Prostate gland (tissue), 2 donors: ENCODE results near the gene CCR7. TPM values are rescaled to one million over a fixed set of nuclear protein-coding genes. Genes with fewer than 3 reads are reported as not detected.

ENCODE experiments used
- DNase-seq: peaks from one replicate; pipeline ENCODE4 v3.0.0-alpha.2; 2019; ENCODE audit warnings: low spot score
- H3K27ac ChIP-seq, 2 donors: fragments of 200-600 bp; sonication (generic); 2 replicates each; pipeline ENCODE4 v1.5.1; 2017 to 2019
- H3K27me3 ChIP-seq: fragments of 200-600 bp; sonication (generic); replicated peaks from 2 replicates; pipeline ENCODE4 v1.5.1; 2019; ENCODE audit not compliant: insufficient read depth
- H3K36me3 ChIP-seq, 2 donors: fragments of 200-600 bp; sonication (generic); 1 replicate in 1 of 2; 2 replicates in 1 of 2; pipeline versions ENCODE4 v1.5.1 to v1.8.1; 2017 to 2019
- H3K4me1 ChIP-seq: fragments of 200-600 bp; sonication (generic); replicated peaks from 2 replicates; pipeline ENCODE4 v1.5.1; 2019
- H3K4me3 ChIP-seq, 2 donors: fragments of 200-600 bp; sonication (generic); 2 replicates each; pipeline ENCODE4 v1.5.1; 2017 to 2019
- H3K9me3 ChIP-seq: fragments of 200-600 bp; sonication (generic); 2 replicates; pipeline ENCODE4 v1.5.1; 2017
- POLR2A ChIP-seq: fragments of 450-650 bp; IDR thresholded peaks from one replicate; pipeline ENCODE4 v1.6.1; 2016; ENCODE audit warnings: antibody characterized with exemption, mild to moderate bottlenecking
- POLR2AphosphoS5 ChIP-seq: sonication (generic); formaldehyde crosslinking; IDR thresholded peaks from one replicate; pipeline ENCODE4 v1.6.1; 2017; ENCODE audit warnings: antibody characterized with exemption
- WGBS: methylation state at CpG from one replicate; pipeline ENCODE4 v1.1.5; 2018; 5-methylcytosine and 5-hydroxymethylcytosine counted together
- intact Hi-C: fragments of 100-400 bp; cut with DNase I; formaldehyde crosslinking; loops from one replicate; pipeline ENCODE4 v1.14.2; 2022
- total RNA-seq, 2 donors: library from RNA; depleted of rRNA; stranded (reverse); fragments of >200 nt; gene quantifications; one replicate each; pipeline ENCODE4 v1.1.0, GENCODE V29; 2016
- TF ChIP-seq, protein P1 (sequence below), 4 experiments: fragments of 200-600 bp in 2 of 4; fragments of 450-650 bp in 2 of 4; sonication (generic) in 2 of 4; IDR thresholded peaks; 1 replicate in 3 of 4; 2 replicates in 1 of 4; pipeline ENCODE4 v1.5.1; 2016 to 2019; ENCODE audit warnings: antibody characterized with exemption in 4 of 4, mild to moderate bottlenecking in 2 of 4, moderate library complexity in 2 of 4

CCR7 gene
- total RNA-seq, 2 donors from 2014 or later, result 0.40 TPM; not detected in 1

- 92% methylated on average over 26 of the region's 26 CpGs for WGBS
- Histone ChIP-seq H3K36me3 (no peaks in the 10 kb centered on the region), H3K4me1 (peaks cover 13% of the 10 kb centered on the region), H3K9me3 (no peaks in the 10 kb centered on the region), H3K4me3 (no peak overlapping the region), H3K27ac (no peak overlapping the region), H3K27me3 (no peaks in the 10 kb centered on the region)
- intact Hi-C loops, result no loop called here
- no peak for DNase-seq
- TF ChIP-seq POLR2AphosphoS5 (no peak), POLR2A (no peak)
- TF ChIP-seq, protein P1, sequence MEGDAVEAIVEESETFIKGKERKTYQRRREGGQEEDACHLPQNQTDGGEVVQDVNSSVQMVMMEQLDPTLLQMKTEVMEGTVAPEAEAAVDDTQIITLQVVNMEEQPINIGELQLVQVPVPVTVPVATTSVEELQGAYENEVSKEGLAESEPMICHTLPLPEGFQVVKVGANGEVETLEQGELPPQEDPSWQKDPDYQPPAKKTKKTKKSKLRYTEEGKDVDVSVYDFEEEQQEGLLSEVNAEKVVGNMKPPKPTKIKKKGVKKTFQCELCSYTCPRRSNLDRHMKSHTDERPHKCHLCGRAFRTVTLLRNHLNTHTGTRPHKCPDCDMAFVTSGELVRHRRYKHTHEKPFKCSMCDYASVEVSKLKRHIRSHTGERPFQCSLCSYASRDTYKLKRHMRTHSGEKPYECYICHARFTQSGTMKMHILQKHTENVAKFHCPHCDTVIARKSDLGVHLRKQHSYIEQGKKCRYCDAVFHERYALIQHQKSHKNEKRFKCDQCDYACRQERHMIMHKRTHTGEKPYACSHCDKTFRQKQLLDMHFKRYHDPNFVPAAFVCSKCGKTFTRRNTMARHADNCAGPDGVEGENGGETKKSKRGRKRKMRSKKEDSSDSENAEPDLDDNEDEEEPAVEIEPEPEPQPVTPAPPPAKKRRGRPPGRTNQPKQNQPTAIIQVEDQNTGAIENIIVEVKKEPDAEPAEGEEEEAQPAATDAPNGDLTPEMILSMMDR (IDR thresholded peaks at IDR 0.05), result no peak
Observed at GRCh38 chr17:40555296-40556190, 9.7 kb downstream of the CCR7 start.

GRCh38 chr17:40554646-40555295, 10.5 kb downstream of the CCR7 start:
- Histone ChIP-seq H3K27me3 (no peaks in the 10 kb centered on the region), H3K4me3 (no peak overlapping the region), H3K4me1 (peaks cover 12% of the 10 kb centered on the region), H3K36me3 (no peaks in the 10 kb centered on the region), H3K27ac (peak overlapping the region; percentile 53 to 66), H3K9me3 (no peaks in the 10 kb centered on the region)
- intact Hi-C loops, result no loop called here
- TF ChIP-seq POLR2A, result no peak
- TF ChIP-seq POLR2AphosphoS5, result no peak
- TF ChIP-seq, protein P1 (IDR thresholded peaks at IDR 0.05), result no peak
- no peak for DNase-seq
- 96% methylated on average over 27 of the region's 27 CpGs for WGBS

- DNase-seq, result no peak
- peak overlapping the region; percentile 53 to 66 for H3K27ac ChIP-seq
- no peaks in the 10 kb centered on the region for H3K9me3 ChIP-seq
- intact Hi-C loops, result no loop called here
- peaks cover 16% of the 10 kb centered on the region for H3K4me1 ChIP-seq
- no peaks in the 10 kb centered on the region for H3K36me3 ChIP-seq
- H3K27me3 ChIP-seq, result no peaks in the 10 kb centered on the region
- H3K4me3 ChIP-seq, result no peak overlapping the region
- TF ChIP-seq POLR2A (no peak), POLR2AphosphoS5 (no peak)
- TF ChIP-seq, protein P1 (IDR thresholded peaks at IDR 0.05), result no peak
- 47% methylated on average over 19 of the region's 19 CpGs for WGBS
Observed at GRCh38 chr17:40553694-40554534, 11.4 kb downstream of the CCR7 start.

- no peaks in the 10 kb centered on the region for H3K36me3 ChIP-seq
- TF ChIP-seq, protein P1 (IDR thresholded peaks at IDR 0.05), result no peak
- H3K4me3 ChIP-seq, result no peak overlapping the region
- no peak for DNase-seq
- peaks cover 7% of the 10 kb centered on the region for H3K4me1 ChIP-seq
- no peaks in the 10 kb centered on the region for H3K9me3 ChIP-seq
- H3K27me3 ChIP-seq, result no peaks in the 10 kb centered on the region
- WGBS, result 70% methylated on average over 12 of the region's 12 CpGs
- intact Hi-C loops, result no loop called here
- H3K27ac ChIP-seq, result peak overlapping the region; percentile 53 to 66
Observed at GRCh38 chr17:40552806-40553693, 12.2 kb downstream of the CCR7 start.
